BE2C (cell line): ENCODE measurements around the gene KHDRBS1.
"Not testable (repeated sequence)": the region's sequence is repeated elsewhere in the genome, so short reads cannot be mapped to it uniquely, and the experiment has no call there.

Experiments
- DNase-seq: peaks from one replicate; pipeline ENCODE4 v3.0.0-alpha.2; 2020
- H3K27me3 ChIP-seq: fragments of 250-450 bp; sonication (Bioruptor Pico); 2 replicates; pipeline ENCODE4 v1.5.1; 2020; ENCODE audit warnings: mild to moderate bottlenecking
- H3K36me3 ChIP-seq: fragments of 250-450 bp; sonication (Bioruptor Pico); 2 replicates; pipeline ENCODE4 v1.5.1; 2020; ENCODE audit warnings: mild to moderate bottlenecking
- H3K4me1 ChIP-seq: fragments of 250-450 bp; sonication (Bioruptor Pico); 2 replicates; pipeline ENCODE4 v1.5.1; 2020
- H3K4me3 ChIP-seq: 2 replicates; pipeline ENCODE4 v1.5.1; 2011; ENCODE audit warnings: low read depth, low read length
- H3K9me3 ChIP-seq: fragments of 250-450 bp; sonication (Bioruptor Pico); 2 replicates; pipeline ENCODE4 v1.5.1; 2020
- CTCF ChIP-seq: IDR thresholded peaks from 2 replicates; pipeline ENCODE4 v1.5.1; 2012; ENCODE audit warnings: mild to moderate bottlenecking, low read depth, low read length

The KHDRBS1 gene

GRCh38 chr1:32072622-32073298 is 59.1 kb downstream of the KHDRBS1 start, which contains the start of gene TMEM39B:
TSS of gene TMEM39B (plus strand) at chr1:32072939. CDS start at chr1:32073048, 109 bp downstream.
- Histone ChIP-seq H3K4me3 (peak within 1 kb of the TSS; percentile 66), H3K4me1 (no peaks in the 10 kb centered on the region), H3K9me3 (no peaks in the 10 kb centered on the region), H3K27me3 (no peaks in the 10 kb centered on the region), H3K36me3 (peaks cover 7% of the 10 kb centered on the region)
- DNase-seq: peak; percentile 93
- TF ChIP-seq CTCF: no peak

- Histone ChIP-seq H3K9me3 (no peaks in the 10 kb centered on the region), H3K36me3 (peaks cover 7% of the 10 kb centered on the region), H3K4me1 (no peaks in the 10 kb centered on the region), H3K27me3 (no peaks in the 10 kb centered on the region), H3K4me3 (peak overlapping the region; percentile 66)
- peak; percentile 33 for TF ChIP-seq CTCF
- no peak for DNase-seq
These were observed 59.9 kb downstream of the KHDRBS1 start for GRCh38 chr1:32073299-32074229.

- no peaks in the 10 kb centered on the region for H3K9me3 ChIP-seq
- no peak overlapping the region for H3K4me3 ChIP-seq
- TF ChIP-seq CTCF: no peak
- peaks cover 7% of the 10 kb centered on the region for H3K36me3 ChIP-seq
- H3K4me1 ChIP-seq: no peaks in the 10 kb centered on the region
- no peak for DNase-seq
- no peaks in the 10 kb centered on the region for H3K27me3 ChIP-seq
These were observed 61.2 kb downstream of the KHDRBS1 start for GRCh38 chr1:32074841-32075240.

GRCh38 chr1:32077451-32077850 is 63.8 kb downstream of the KHDRBS1 start:
- Histone ChIP-seq H3K4me3 (no peak overlapping the region), H3K4me1 (no peaks in the 10 kb centered on the region), H3K36me3 (peaks cover 7% of the 10 kb centered on the region), H3K27me3 (no peaks in the 10 kb centered on the region), H3K9me3 (no peaks in the 10 kb centered on the region)
- no peak for DNase-seq
- no peak for TF ChIP-seq CTCF

- H3K36me3 ChIP-seq: no peaks in the 10 kb centered on the region; the same call in 1 of the 2 replicates
- H3K9me3 ChIP-seq: no peaks in the 10 kb centered on the region
- no peak for TF ChIP-seq CTCF
These were observed 68.4 kb downstream of the KHDRBS1 start for GRCh38 chr1:32082022-32082421.

GRCh38 chr1:32086381-32086780 is 72.7 kb downstream of the KHDRBS1 start:
- DNase-seq, H3K27me3 ChIP-seq, H3K9me3 ChIP-seq, H3K4me3 ChIP-seq, H3K36me3 ChIP-seq, H3K4me1 ChIP-seq: not testable (repeated sequence)

More at GRCh38 chr1:32082022-32082421, 68.4 kb downstream of the KHDRBS1 start:
- Histone ChIP-seq H3K4me1 (no peaks in the 10 kb centered on the region), H3K27me3 (no peaks in the 10 kb centered on the region), H3K4me3 (no peak overlapping the region)
- no peak for DNase-seq
